Omental fat pad (tissue), 4 donors: ENCODE results near the gene SFI1. TPM values are rescaled to one million over a fixed set of nuclear protein-coding genes. Genes with fewer than 3 reads are reported as not detected.

Source experiments
- ATAC-seq: fragments of 150-250 bp; one replicate; pipeline ENCODE4 v1.9.1; 2016; ENCODE audit warnings: mild to moderate bottlenecking, moderate library complexity; ENCODE audit not compliant: low FRiP score
- DNase-seq: peaks from one replicate; pipeline ENCODE4 v3.0.0-alpha.2; 2019; ENCODE audit warnings: low spot score
- CTCF ChIP-seq, 3 donors: fragments of 450-650 bp; IDR thresholded peaks; one replicate each; pipeline ENCODE4 v1.5.1; 2016 to 2017; ENCODE audit warnings: antibody characterized with exemption in 3 of 3, mild to moderate bottlenecking in 3 of 3, moderate library complexity in 2 of 3
- total RNA-seq, 4 donors: library from RNA; depleted of rRNA; stranded (reverse); fragments of >200 nt; gene quantifications; one replicate each; pipeline ENCODE4 v1.1.0, GENCODE V29; 2016

SFI1 gene
- total RNA-seq, 4 donors from 2014 or later = 8.8 to 19.9 (median 18.8) TPM

- ATAC-seq = no peak
- TF ChIP-seq CTCF (IDR thresholded peaks at IDR 0.05) = no peak
- DNase-seq = no peak
Observed at GRCh38 chr22:31604746-31605705, 108.7 kb downstream of the SFI1 start.

GRCh38 chr22:31605851-31606585 lies 109.7 kb downstream of the SFI1 start:
- DNase-seq (no peak), ATAC-seq (no peak)
- no peak for TF ChIP-seq CTCF (IDR thresholded peaks at IDR 0.05)

GRCh38 chr22:31607696-31608095 lies 111.4 kb downstream of the SFI1 start:
- no peak for TF ChIP-seq CTCF (IDR thresholded peaks at IDR 0.05)
- no peak for DNase-seq
- no peak for ATAC-seq

- DNase-seq = no peak
- ATAC-seq = no peak
- TF ChIP-seq CTCF (IDR thresholded peaks at IDR 0.05) = no peak
Observed at GRCh38 chr22:31609716-31610115, 113.4 kb downstream of the SFI1 start.

- no peak for ATAC-seq
- no peak for TF ChIP-seq CTCF (IDR thresholded peaks at IDR 0.05)
- no peak for DNase-seq
Observed at GRCh38 chr22:31610611-31611010, 114.3 kb downstream of the SFI1 start.

- ATAC-seq (no peak), DNase-seq (no peak)
- no peak for TF ChIP-seq CTCF (IDR thresholded peaks at IDR 0.05)
Observed at GRCh38 chr22:31611061-31611760, 114.9 kb downstream of the SFI1 start.
